ENCODE measurements around the gene OGFOD2. TPM values are rescaled to one million over a fixed set of nuclear protein-coding genes. Genes with fewer than 3 reads are reported as not detected.
A peak's percentile ranks its signal among the peaks of the same experiment; 100 is the strongest.

OGFOD2 gene
- total RNA-seq, 4 donors from 2014 or later: 3.1 to 13.9 (median 6.2) TPM

GRCh38 chr12:122951406-122951805, 23.6 kb upstream of the OGFOD2 start:
- TF ChIP-seq CTCF (IDR thresholded peaks at IDR 0.05): no peak
- DNase-seq (ENCODE audit: low spot score): no peak
- ATAC-seq (ENCODE audit: low FRiP score): no peak

GRCh38 chr12:122951979-122952892, 22.8 kb upstream of the OGFOD2 start:
- ATAC-seq (ENCODE audit: low FRiP score) (peak; percentile 57), DNase-seq (ENCODE audit: low spot score) (no peak)
- peak in 2 of 3 donors; percentile 37 to 51 for TF ChIP-seq CTCF (IDR thresholded peaks at IDR 0.05)

GRCh38 chr12:122955156-122955555, 19.9 kb upstream of the OGFOD2 start:
- no peak for ATAC-seq (ENCODE audit: low FRiP score)
- no peak for TF ChIP-seq CTCF (IDR thresholded peaks at IDR 0.05)
- no peak for DNase-seq (ENCODE audit: low spot score)

GRCh38 chr12:122956035-122956434, 19.0 kb upstream of the OGFOD2 start:
- DNase-seq (ENCODE audit: low spot score): no peak
- no peak for TF ChIP-seq CTCF (IDR thresholded peaks at IDR 0.05)
- ATAC-seq (ENCODE audit: low FRiP score): no peak

- TF ChIP-seq CTCF (IDR thresholded peaks at IDR 0.05): no peak
- no peak for ATAC-seq (ENCODE audit: low FRiP score)
- no peak for DNase-seq (ENCODE audit: low spot score)
Measured at GRCh38 chr12:122958198-122958888, 16.7 kb upstream of the OGFOD2 start.

GRCh38 chr12:122959566-122960192, 15.4 kb upstream of the OGFOD2 start:
- no peak for TF ChIP-seq CTCF (IDR thresholded peaks at IDR 0.05)
- no peak for ATAC-seq (ENCODE audit: low FRiP score)

More at GRCh38 chr12:122959566-122960192, 15.4 kb upstream of the OGFOD2 start:
- no peak for DNase-seq (ENCODE audit: low spot score)
